HG02943 (cell line): ENCODE results near the gene TRPC4.
"Not testable (repeated sequence)": the region's sequence is repeated elsewhere in the genome, so short reads cannot be mapped to it uniquely, and the experiment has no call there.

Experiments
- ATAC-seq: cut with Tn5 transposase; IDR thresholded peaks from one replicate; pipeline ENCODE4 v1.9.1; 2021; ENCODE audit warnings: mild to moderate bottlenecking, low read depth, moderate library complexity; ENCODE audit not compliant: unreplicated experiment

The TRPC4 gene

GRCh38 chr13:37615276-37615675 lies 254.3 kb downstream of the TRPC4 start:
- ATAC-seq: no peak

- ATAC-seq: no peak
These were observed 255.9 kb downstream of the TRPC4 start for GRCh38 chr13:37613638-37614037.

GRCh38 chr13:37613236-37613635 lies 256.3 kb downstream of the TRPC4 start:
- no peak for ATAC-seq

- no peak for ATAC-seq
These were observed 260.7 kb downstream of the TRPC4 start for GRCh38 chr13:37608750-37609339.

- no peak for ATAC-seq
These were observed 266.7 kb downstream of the TRPC4 start for GRCh38 chr13:37602733-37603381.

- ATAC-seq: no peak
These were observed 267.7 kb downstream of the TRPC4 start for GRCh38 chr13:37601648-37602440.

GRCh38 chr13:37599519-37599918 lies 270.1 kb downstream of the TRPC4 start:
- ATAC-seq: no peak

- no peak for ATAC-seq
These were observed 271.0 kb downstream of the TRPC4 start, which contains the start of gene POSTN for GRCh38 chr13:37598597-37598996. Gene POSTN (minus strand): TSS chr13:37598768. CDS start chr13:37598726, 42 bp downstream.

GRCh38 chr13:37597477-37598025 lies 272.0 kb downstream of the TRPC4 start:
- no peak for ATAC-seq

GRCh38 chr13:37596805-37597204 lies 272.8 kb downstream of the TRPC4 start:
- ATAC-seq: no peak

- no peak for ATAC-seq
These were observed 274.4 kb downstream of the TRPC4 start for GRCh38 chr13:37595162-37595561.

GRCh38 chr13:37594550-37594949 lies 275.0 kb downstream of the TRPC4 start:
- no peak for ATAC-seq

GRCh38 chr13:37589381-37589780 lies 280.2 kb downstream of the TRPC4 start:
- ATAC-seq: not testable (repeated sequence)

- ATAC-seq: no peak
These were observed 282.3 kb downstream of the TRPC4 start for GRCh38 chr13:37587236-37587635.
